Measurements from ENCODE around the gene SLC12A4. TPM values are rescaled to one million over a fixed set of nuclear protein-coding genes. Genes with fewer than 3 reads are reported as not detected.

SLC12A4 gene
- total and polyA plus RNA-seq, 2 experiments from 2014 or later, result 36.5 to 49.2 TPM

DNA sequence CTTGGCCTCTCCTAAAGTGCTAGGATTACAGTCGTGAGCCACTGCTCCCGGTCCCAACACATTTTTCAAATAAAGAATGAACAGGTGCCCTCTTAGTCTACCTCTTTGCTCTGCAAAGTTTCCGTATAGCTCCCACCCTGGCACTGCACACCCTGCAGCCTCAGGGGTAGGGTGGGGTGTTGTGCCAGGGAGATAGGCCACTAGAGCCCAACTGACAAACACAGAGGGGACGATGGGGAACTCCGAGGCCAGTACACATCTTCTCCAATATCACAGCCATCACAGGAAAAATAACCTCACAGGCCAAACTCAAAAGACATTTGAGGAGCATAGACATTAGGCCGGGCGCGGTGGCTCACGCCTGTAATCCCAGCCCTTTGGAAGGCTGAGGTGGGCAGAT lies 2.7 kb upstream of the SLC12A4 start:
- Histone ChIP-seq H3K9me3 (ENCODE audit: low read depth) (no peaks in the 10 kb centered on the region), H3K27ac (no peak overlapping the region), H3K36me3 (no peaks in the 10 kb centered on the region), H3K4me1 (ENCODE audit: low read depth) (no peaks in the 10 kb centered on the region), H3K4me3 (no peak overlapping the region), H3K27me3 (no peaks in the 10 kb centered on the region)
- DNase-seq (ENCODE audit: low read depth in 1 of 2, low spot score in 1 of 2), result no peak
- TF ChIP-seq, protein P1, sequence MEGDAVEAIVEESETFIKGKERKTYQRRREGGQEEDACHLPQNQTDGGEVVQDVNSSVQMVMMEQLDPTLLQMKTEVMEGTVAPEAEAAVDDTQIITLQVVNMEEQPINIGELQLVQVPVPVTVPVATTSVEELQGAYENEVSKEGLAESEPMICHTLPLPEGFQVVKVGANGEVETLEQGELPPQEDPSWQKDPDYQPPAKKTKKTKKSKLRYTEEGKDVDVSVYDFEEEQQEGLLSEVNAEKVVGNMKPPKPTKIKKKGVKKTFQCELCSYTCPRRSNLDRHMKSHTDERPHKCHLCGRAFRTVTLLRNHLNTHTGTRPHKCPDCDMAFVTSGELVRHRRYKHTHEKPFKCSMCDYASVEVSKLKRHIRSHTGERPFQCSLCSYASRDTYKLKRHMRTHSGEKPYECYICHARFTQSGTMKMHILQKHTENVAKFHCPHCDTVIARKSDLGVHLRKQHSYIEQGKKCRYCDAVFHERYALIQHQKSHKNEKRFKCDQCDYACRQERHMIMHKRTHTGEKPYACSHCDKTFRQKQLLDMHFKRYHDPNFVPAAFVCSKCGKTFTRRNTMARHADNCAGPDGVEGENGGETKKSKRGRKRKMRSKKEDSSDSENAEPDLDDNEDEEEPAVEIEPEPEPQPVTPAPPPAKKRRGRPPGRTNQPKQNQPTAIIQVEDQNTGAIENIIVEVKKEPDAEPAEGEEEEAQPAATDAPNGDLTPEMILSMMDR (IDR thresholded peaks at IDR 0.05; ENCODE audit: low read depth, low read length), result no peak

DNA sequence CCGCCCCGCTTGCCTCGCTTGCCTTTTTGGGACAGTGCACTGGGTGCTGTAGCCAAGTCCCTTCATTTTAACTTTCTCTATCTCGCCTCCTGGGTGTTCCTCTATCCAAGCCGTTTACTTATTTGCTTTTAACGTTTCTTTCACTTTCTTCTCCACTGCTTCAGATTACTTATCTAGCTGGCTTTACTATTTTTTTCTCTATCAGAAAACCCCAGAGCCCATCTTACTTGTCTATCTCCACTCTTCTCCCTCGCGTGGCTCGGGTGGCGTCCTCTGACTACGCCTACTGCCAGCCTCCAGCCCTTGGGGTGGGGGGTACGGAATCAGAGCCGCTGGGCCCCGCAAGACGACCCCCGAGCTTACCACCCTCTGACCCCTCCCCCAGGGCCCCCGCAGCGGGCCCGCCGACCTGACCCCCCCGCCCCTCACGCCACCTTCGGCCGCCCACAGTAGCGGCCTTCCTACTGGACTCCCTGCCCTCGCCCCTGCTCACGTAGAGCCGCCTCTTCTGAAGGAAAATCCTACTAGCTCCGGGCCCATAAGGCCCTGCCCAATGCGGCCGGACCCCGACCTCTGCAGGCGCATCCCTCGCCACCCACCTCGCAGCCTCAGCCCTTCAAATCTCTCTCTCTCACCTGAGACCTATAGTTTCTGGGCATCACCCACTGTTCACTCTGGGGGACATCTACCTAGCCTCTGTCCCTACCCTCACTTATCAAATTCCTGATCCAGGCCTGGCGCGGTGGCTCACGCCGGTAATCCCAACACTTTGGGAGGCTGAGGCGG lies 1.0 kb upstream of the SLC12A4 start:
- Histone ChIP-seq H3K9me3 (ENCODE audit: low read depth) (no peaks in the 10 kb centered on the region), H3K4me3 (no peak overlapping the region), H3K27me3 (no peaks in the 10 kb centered on the region), H3K27ac (no peak overlapping the region), H3K4me1 (ENCODE audit: low read depth) (peaks cover 7% of the 10 kb centered on the region), H3K36me3 (no peaks in the 10 kb centered on the region)
- TF ChIP-seq, protein P1 (IDR thresholded peaks at IDR 0.05; ENCODE audit: low read depth, low read length), result no peak
- DNase-seq (ENCODE audit: low read depth in 1 of 2, low spot score in 1 of 2), result no peak

DNA sequence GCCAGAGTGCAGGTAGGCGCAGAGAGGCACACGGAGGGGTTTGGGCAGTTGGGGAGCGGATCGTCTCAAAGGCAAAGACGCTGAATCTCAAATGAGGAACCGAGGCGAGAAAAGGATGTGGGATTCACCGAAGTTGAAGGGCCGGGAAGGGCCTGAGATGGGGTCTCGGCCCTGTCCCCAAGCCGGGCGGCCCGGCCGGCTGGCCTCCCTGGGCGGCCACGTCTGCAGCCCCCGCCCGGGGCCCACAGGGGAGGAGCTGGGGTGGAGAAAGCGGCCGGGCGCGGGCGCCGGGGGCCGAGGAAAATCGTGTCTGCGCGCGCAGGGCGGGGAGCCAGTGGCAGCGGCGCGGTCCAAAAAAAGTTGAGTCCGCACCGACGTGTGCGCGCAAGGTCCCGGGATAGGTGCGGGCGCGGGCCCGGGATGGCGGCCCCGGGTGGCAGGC lies 458 bp downstream of the SLC12A4 start:
- H3K4me1 ChIP-seq (ENCODE audit: low read depth), result peaks cover 7% of the 10 kb centered on the region

DNA sequence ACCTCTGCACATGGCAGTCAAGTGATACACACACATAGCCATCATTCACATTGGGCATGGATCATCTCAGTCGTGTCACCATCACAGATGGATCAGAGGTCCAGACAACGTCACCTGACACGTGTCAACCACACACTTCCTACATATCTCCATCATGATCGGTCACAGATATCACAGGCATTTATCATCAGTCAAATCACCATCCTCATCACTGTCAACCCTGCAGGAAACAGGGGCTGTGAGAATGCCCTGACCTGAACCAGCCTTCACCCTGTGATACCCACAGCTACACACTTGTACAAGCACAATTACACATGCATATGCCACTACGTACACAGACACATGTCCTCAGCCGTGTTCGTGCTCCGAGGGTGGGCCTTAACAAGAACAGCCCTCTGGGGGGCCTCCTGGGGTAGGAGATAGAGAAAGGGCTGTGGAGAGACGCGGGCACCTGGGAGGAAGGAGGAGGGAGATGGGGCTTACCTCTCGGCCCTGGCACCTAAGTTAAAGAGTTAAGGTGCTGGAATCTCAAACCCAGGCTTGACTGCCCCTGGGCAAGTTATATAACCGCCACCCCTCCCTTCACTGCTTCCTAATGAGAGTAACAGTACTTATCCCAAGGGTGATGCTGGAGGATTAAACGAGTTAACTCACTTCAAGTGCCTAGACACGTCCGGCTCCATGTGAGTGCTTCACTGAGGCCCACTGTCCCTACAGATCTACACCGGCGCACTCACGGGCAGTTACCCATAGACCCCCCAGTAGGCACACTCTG lies 1.1 kb downstream of the SLC12A4 start:
- Histone ChIP-seq H3K36me3 (no peaks in the 10 kb centered on the region), H3K4me1 (ENCODE audit: low read depth) (peaks cover 7% of the 10 kb centered on the region), H3K27me3 (no peaks in the 10 kb centered on the region), H3K9me3 (ENCODE audit: low read depth) (no peaks in the 10 kb centered on the region), H3K27ac (no peak overlapping the region), H3K4me3 (peak overlapping the region; percentile 81)
- peak in 1 of 2 donors; percentile 34 for DNase-seq (ENCODE audit: low read depth in 1 of 2, low spot score in 1 of 2)
- TF ChIP-seq, protein P1 (IDR thresholded peaks at IDR 0.05; ENCODE audit: low read depth, low read length), result no peak

More for the DNA sequence above, 458 bp downstream of the SLC12A4 start:
- H3K27me3 ChIP-seq, result no peaks in the 10 kb centered on the region
- peak overlapping the region; percentile 56 for H3K27ac ChIP-seq
- peak overlapping the region; percentile 81 for H3K4me3 ChIP-seq
- H3K36me3 ChIP-seq, result no peaks in the 10 kb centered on the region
- no peaks in the 10 kb centered on the region for H3K9me3 ChIP-seq (ENCODE audit: low read depth)
- DNase-seq (ENCODE audit: low read depth in 1 of 2, low spot score in 1 of 2), result peak in 1 of 2 donors; percentile 35
- TF ChIP-seq, protein P1 (IDR thresholded peaks at IDR 0.05; ENCODE audit: low read depth, low read length), result no peak

DNA sequence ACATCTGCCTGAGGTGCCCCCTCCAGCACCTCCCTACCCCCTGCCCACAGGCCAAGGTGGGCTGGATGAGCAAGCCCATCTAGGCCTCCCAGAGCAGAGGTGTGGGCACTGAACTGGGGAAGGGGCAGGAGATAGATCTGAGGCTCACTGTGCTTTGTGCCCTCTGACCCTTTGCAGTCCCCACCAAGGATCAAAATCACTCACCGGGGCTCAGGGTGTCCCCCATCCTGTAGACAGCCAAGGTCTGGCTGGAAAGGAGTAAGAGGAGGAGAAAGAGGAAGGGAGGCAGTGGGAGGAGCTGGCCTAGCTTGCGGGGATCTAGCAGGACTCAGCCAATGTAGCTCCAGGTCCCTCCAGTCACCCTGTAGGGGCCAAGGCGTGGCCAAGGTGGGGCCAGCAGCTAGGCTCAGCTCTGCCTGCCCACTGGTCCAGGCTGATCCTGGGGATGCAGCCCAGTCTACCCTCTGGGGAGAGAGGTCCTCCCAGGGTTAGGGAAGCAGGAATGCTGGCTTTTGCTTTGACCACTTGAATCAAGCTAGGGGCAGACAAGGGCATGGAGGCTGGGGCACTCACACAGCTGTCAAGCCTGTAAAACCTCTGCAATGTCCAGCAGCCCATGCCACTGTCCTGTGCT lies 1.8 kb downstream of the SLC12A4 start:
- Histone ChIP-seq H3K9me3 (ENCODE audit: low read depth) (no peaks in the 10 kb centered on the region), H3K4me1 (ENCODE audit: low read depth) (peaks cover 7% of the 10 kb centered on the region), H3K27me3 (no peaks in the 10 kb centered on the region), H3K36me3 (peaks cover 2% of the 10 kb centered on the region), H3K4me3 (no peak overlapping the region), H3K27ac (peak overlapping the region; percentile 59)
- TF ChIP-seq, protein P1 (IDR thresholded peaks at IDR 0.05; ENCODE audit: low read depth, low read length), result no peak
- DNase-seq (ENCODE audit: low read depth in 1 of 2, low spot score in 1 of 2), result peak in 1 of 2 donors; percentile 33
